NCI-H2107 (cell line): ENCODE data around the gene KRT15.

Experiments
- DNase-seq: peaks from one replicate; lab custom pipeline; 2025; lab: John Stamatoyannopoulos, UW

KRT15 gene

DNA sequence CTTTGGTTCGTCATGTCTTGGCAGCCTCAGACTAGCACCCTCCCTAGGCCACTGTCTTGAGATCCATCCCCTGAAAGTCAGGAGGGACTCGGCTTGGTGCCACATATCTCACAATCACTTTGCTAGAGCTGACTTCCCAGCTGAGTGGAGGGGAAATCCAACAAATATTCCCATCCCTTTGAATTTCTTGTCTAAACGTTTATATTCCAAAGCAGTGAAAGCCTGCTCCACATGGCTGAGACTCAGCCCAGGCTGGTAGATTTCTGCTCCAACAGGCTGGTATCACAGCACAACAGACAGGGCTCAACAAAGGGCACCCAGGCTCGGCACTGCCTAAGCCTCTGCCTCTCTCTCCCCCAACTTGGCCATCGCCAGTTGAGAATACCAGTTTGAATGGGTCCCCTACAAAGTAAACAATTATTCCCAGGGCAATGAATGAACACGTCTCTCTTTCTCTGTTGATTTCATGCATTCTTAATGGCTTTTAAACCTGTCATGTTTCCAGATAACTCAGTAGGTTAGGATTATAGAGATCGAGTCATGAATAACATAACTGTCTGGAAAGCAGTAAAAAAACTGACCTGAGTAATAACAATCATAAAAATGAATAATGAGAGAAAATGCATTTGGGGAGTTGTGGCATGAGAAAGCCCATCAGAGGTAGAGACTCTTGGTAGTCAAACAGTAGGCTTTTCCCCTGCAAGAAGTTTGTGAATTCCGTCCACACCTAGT lies 14.3 kb downstream of the KRT15 start:
- no peak for DNase-seq

DNA sequence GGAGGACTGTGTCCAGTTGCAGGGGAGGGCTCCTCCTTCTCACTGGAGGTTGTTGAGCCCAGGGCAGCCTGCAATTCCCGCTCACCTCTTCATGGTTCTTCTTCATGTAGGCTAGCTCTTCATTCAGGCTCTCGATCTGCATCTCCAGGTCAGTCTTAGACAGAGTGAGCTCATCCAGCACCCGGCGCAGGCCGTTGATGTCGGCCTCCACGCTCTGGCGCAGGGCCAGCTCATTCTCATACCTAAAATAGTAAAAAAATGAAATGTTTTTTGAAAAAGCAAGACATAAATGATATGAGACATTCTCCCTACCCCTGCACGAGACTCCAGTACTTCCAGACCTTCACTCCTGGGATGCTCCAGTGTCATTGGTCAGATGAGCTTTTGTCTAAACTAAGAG lies 15.5 kb downstream of the KRT15 start:
- DNase-seq, result no peak

DNA sequence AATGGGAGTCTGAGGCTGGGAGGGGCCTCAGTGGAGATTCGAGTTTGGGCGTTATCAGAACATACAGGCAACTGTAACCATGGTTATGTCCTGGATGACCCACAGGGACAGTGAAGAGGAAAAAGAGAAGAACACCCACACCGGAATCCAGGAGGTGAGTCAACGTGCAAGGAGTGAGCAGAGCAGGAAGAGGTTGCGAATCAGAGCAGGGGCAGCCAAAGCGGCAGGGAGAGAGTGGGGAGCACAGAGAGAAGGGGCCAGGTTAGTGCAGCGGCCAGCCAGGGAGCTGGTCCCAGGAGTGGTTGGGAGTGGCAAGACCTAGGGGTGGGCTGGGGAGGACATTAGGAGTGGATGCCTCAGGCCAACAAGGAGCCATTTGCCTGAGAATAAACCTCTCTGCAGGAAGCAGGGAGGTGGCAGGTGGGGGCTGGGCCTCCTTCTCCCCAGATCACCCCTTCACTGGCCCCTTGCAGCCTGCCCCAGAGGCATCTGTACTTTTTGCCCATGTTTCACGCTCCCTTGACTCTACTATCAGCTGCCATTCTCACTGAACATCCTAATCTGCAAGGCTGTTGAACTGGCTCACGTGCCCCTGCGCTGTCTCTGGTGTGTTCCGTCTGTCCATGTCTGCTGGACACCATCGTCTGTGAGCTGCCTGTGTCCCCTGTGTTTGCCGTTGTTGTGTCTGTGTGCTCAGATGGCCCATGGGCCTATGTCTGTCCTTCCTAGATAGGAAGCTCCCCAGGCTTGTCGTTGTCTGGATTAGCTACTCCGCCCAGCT lies 18.4 kb downstream of the KRT15 start:
- no peak for DNase-seq

DNA sequence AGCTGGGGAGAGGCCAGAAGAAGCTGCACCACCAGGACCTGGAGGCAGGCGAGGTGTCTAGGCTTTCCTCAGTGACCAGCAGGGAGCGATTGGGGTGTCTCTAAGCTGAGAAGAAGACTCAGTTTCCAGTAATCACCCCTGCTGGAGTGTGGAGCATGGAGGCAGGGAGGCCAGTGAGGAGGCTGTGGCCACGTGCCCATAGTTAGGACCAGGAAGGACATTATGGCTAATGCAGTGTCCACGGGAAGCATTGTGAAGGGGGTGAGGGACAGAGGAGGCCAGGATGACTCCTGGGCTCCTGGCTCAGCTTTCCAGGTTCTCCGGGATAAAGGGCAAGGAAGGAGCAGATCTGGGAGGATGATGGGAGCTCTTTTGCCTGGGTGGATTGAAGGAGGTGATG lies 19.0 kb downstream of the KRT15 start:
- no peak for DNase-seq

DNA sequence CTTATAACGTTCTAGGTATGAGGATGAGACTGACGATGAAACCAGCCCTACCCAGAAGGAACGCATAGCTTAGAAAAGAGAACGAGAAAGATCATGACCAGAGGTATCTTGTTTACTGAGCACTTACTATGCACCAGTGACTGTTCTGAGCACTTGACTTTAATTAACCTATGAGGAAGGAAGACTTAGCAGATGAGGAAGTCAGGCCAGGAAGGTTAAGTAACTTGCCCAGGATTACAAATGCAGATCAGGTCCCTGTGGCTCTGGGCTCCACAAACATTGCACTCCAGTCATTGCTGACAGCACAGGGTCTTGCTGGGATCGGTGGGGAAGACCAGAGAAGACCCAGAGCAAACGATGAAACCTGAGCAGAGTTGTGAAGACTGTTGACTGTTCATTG lies 20.4 kb downstream of the KRT15 start:
- no peak for DNase-seq

DNA sequence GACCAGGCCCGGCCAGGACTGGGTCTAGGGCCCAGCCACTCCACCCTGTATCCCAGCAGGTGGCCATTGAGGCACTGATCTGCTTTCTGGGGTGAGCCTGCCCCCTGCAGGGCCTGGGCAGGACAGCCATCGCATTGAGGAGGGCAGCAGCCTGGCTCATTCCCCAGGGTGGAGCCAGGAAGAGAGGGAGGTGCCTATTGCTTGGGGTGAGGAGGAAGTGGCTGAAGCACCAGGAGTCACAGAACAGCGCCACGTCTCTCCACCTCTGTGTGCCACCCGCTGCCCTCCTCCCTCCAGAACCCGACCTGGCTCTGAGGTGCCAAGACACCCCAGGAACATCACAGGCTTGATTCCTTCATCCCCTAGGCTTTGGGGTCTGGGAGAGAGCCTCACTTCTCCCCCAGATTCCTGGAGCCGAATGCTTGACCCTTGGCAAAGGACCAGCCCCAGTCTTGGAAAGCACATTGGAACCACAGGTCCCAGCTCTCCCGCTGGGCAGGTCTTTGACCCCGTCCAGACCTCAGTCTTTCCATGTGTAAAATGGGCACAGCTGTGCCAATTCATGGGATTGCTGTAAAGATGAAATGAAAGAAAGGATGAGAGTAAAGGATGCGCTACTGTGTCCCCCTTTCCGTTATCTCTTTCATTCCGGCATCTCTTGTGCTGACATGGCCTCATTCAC lies 21.7 kb downstream of the KRT15 start:
- DNase-seq, result peak; percentile 17

DNA sequence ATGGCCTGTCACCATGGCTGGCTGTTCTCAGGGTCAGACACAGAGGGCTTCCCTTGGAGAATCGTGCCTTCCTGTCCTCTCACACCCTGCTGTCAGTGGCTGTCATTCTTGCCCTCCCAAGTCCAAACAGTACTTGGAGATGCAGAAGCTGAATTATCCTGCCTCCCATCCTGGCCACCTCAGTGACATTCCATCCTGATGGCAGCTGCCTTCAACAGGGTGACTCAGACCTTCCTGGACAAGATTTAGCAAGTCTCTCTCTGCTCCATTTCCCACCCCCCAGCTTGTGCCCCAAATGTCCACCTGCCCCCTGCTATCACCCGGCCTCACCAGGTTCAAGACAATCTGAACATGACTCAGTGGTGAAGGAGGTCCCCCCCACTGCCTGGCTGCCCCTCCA lies 24.2 kb downstream of the KRT15 start:
- DNase-seq, result no peak

DNA sequence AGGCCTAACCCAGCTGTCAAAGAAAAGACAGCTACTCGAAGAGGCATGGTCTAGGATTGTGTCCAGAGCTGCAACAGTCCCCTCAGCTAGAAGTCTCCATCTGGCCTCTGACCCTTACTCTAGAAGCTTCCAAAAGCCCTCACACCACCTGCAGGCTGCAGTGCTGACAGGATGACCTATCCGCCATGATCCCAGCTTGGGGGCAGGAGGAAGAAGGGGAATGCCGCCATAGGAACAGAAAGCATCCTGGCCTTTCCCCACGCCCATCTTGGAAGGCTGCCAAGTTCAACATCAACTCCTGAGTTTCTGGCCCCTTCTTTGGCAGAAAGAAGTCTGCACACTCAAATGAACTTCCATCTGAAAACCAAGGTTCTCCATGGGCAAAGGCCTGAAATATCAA lies 25.9 kb downstream of the KRT15 start:
- no peak for DNase-seq

DNA sequence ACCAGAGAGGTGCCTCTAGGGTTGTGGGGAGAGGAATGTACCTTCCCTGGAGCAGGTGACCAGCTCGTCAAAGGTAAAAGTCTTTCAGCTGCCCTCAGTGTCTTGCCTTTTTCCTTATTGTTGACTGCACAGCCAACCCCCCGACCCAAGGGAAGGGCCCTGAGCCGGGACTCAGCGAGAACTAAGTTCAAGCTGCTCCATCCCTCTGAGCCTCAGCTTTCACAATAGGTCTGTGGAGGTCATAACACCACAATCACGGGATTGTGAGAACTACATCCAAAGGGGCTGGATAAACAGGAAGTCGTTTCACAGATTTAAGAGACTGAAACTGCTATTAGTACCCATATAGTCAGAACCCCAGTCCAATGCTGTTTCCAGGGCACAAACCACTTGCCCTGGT lies 26.3 kb downstream of the KRT15 start:
- DNase-seq, result no peak

DNA sequence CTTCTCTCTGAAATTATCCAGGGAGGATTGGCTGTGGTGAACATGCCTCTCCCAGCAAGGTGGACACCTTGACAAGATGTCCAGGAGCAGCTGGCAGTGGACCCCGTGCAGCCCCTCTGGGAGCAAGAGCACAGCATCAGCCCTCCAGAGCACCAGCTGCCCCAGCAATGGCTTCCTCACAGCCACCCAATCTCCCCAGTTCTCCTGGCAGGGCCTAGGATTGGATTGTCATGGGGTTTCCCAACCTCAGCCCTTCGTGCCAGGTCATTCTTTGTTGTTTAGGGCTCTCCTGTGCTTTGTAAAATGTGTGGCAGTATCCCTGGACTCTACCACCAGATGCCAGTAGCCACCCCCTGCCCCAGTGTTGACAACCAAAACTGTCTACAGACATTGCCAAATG lies 27.2 kb downstream of the KRT15 start:
- no peak for DNase-seq

DNA sequence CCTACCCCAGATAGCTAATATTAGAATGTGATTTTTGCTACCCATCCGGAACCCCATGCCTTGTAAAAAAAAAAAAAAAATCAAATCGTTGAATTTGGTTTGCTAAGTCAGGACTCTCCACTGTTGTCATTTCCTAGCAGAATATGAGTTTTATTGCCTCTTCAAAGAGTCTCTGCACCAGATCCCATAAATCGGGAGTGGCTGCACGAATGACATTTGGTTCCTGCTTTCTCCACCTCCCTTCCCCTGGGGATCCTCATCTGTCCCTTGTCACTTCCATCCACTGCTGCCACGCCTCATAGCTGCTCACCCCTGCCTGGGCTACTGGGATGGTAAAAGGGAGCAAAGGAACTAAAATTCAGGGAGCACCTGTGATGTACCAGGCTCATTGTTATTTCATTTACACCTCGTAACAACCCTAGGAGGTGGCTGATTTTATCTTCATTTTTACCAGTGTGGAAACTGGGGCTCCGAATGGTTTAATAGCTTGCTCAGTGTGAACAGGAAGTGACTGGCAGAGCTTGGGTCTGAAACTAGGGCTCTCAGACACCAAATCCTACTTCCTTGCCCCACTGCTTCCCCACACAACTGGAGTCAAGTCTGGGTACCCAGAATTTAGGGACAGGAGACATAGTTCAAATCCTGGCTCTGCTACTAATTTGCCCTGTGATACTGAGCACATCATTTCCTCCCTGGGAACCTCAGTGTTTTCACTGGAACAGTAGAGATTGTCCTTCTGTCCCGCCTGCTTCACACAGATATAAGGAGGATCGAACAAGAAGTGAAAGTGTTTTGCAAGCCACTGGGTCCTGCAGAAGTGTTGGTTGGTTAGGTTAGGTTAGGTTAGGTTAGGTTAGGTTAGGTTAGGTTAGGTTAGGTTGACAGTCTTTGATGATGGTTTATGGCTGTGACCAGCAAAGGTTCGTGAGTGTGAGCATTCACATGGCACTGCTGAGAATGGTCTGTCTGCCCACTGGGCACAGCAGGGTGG lies 28.4 kb downstream of the KRT15 start:
- no peak for DNase-seq

DNA sequence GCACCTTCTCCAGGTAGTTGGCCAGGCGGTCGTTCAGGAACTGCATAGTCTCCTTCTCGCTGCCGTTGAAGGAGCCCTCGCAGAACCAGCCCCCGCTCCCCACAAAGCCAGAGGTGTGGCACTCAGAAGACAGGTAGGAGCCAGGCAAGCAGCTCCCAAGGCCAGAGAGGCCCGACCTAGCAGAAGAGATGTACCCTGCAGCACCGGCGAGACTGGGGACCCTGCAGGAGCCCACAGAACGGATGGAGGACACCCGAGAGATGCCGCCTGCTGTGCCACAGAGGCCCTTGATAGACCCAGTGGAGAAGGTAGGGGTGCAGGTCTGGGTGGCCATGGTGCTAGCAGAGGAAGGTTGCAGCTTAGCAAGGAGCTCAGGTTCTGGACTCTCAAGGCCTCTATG lies 29.2 kb downstream of the KRT15 start, which contains the start of gene KRT36:
Gene KRT36 (minus strand): TSS at position 380 of the 400 bp plus-strand sequence. CDS start 46 bp downstream, at position 334.
- no peak for DNase-seq

DNA sequence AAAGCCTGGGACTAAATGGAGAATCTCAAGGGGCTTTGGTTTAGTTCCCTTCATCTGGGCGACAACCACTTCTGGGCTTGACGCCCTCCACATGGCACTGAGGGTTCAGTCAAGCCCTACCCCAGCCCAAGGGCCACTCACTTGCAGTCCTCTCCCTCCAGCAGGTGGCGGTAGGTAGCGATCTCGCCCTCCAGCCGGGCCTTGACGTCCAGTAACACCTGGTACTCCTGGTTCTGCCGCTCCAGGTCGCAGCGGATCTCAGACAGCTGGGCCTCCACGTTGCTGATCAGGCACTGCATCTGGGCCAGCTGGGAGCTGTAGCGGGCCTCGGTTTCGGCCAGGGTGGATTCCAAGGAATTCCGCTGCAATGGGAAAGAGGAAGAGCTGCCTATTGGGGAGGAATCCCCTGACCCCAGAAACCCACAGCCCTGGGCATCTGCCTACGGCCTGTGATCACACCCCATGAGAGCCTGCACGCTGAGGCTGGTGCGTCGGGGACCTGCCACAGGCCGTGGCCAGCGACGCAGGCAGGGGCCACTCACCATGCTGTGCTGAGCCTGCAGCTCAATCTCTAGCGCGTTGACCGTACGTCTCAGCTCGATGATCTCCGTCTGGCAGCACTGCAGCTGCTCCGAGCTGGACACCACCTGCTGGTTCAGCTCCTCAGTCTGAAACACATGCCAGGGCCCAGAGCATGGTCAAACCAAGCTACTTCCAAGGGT lies 31.7 kb downstream of the KRT15 start:
- no peak for DNase-seq

DNA sequence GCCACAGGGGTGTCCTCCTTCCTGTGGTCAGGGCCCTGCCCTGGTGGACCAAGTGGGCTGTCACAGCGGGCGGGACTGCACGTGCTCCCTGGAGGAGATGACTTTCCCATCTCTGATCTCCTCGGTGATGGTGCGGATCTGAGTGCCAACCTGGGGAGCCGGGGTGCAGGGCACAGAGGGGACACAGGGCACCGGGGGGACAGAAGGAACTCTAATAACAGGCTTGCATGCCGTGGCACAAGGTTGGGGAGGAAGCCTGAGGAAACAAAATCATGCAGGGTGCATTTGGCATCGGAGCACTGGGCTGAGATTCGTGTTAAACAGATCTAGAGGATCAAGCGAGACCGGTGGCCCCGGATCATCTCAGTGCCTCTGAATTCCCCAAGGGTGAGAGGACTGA lies 32.4 kb downstream of the KRT15 start:
- no peak for DNase-seq

DNA sequence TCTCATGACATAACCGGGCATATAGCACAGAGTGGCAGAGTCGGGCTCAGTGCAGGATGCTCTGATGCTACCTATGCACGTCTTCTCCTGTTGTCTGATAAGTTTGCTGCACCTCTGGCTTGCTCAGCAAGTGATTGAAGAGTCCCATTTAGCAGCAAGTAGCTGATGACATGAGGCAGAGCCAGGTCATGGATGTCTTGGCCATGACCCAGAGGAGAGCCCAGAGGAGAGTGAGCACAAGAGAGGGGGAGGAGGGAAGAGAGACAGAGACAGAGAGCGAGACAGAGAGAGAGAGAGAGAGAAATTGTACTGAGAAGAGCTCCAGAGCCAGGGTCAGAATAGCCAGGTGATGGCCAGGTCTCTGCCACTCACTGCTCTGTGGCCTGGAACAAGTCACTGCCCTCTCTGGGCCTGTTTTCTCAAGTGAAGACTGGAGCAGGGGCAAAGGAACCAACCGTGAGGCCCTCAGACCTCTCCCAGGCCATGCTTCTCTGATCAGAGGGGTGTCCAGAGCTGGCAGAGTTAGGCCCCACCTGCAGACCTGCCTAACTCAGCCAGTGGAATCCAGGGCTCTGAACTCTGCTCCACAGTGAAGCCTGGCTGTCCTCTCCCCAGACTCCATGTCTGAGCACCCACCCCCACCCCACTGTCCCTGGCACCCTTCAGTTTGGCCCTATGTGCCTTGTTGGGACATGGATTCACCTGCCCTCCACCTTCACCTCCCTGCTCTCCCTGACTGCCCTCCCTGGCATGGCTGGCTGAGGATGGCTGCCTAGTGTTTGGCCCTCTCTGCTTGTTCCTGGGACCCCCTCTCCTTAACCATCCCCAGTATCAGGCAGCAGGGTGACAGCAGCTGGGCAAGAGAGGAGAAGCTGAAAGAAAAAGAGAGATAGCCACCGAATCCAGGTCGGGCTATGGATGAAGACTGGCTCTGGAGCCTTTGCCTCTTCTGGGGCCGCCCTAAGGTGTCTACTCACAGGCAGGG lies 33.5 kb downstream of the KRT15 start:
- DNase-seq, result no peak

DNA sequence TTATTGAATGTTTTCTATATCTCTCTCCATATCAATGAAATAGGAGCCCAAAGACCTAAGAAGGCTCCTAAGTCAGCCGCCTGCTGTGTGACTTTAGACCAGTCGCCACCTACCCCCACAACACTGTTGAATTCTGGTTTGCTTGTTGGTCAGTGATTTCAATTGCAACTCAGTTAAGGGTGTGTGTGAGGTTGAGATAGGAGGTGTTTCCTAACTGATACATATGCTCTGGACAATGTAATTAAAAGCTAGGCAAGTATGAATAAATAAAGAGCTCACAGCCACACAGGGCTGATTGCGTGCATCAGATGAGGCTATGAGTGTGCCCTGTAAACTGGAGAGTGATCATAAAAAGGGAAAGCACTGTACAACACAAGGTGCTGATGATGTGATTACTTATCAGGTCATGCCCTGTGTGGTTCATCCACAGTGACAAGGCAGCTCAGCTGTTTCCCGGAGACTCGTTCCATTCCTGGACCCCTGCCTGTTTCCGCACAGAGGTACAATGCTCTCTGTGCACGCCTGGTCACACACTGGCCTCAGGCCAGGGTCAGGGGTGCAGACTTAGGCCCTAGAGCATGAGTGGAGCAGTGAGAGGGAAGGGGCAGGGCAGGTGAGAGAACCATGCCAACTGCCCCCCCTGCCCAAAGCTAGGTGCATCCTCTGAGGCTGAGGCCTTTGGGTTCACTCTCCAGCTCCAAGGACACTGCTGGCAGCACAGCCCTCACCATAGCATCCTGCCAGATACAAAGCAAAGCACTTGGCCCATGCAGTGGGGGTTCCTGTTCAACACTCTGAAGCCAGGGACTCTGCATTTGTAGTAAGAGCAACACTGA lies 34.5 kb downstream of the KRT15 start:
- no peak for DNase-seq

DNA sequence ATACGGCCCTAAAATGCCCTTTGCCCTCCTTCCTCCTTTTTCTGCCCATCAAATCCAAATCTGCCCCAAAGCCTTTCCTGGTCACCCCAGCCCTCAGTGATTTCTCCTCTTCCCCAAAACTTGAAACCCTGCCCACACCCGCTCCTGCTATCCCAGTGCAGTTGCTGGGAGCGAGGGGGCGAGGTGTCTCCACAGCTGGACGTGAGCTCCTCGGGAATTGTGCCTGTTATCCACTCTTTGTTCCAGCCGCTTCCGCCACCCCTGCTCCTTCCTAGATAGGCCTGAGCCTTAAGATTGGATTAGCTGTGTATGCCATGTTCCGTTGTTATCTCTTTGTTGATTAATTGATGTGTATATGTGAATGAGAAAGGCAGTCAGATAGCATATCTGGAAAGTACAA lies 35.2 kb downstream of the KRT15 start:
- no peak for DNase-seq

DNA sequence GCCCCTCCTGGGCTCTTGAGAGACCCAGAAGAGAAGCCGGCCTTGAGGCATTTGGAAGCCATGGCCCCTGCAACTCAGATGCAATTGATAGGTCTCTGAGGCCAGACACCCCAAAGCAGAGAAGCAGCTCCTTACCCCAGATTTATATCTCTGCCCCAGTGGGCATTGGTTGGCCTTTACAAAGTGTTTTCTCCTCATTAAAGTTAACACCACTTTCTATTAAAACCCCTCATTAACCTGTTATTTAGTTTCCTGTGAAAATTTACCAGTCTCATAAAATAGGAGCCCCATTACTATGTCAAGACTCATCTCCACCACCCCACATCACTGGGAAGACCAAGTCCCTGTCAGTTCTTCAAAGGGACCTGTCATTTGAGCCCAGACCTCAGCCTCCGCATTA lies 37.7 kb downstream of the KRT15 start, which contains the start of gene KRT35:
Gene KRT35 (minus strand): TSS at position 116 of the 400 bp plus-strand sequence. CDS start 54 bp downstream, at position 62.
- no peak for DNase-seq

DNA sequence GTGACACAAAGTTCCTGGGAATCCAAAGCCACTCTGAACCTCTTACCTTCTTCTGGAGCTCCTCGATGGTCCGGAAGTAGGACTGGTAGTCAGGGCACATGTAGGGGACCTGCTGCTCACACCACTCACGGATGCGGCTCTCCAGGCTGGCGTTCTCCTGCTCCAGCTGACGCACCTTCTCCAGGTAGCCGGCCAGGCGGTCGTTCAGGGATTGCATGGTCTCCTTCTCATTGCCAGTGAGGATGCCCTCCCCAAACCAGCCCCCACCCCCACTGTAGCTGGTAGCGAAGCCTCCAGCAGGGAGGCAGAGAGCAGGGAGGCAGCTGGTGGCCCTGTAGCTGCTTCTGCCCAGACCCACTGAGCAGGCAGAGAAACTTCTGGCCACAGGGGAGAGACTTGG lies 38.1 kb downstream of the KRT15 start:
- DNase-seq, result no peak
